Upper lobe of left lung (tissue), 6 donors: ENCODE data around the gene GRIK1. TPM values are rescaled to one million over a fixed set of nuclear protein-coding genes. Genes with fewer than 3 reads are reported as not detected.

ENCODE experiments used
- ATAC-seq, 2 donors: fragments of 200-7000 bp; cut with Tn5 transposase; one replicate each; pipeline ENCODE4 v1.9.1; 2022; ENCODE audit warnings: mild to moderate bottlenecking in 2 of 2, moderate library complexity in 2 of 2; ENCODE audit not compliant: low FRiP score in 2 of 2
- DNase-seq, 2 donors: peaks; one replicate each; pipeline ENCODE4 v3.0.0-alpha.2; 2019 to 2020
- H3K27ac ChIP-seq, 4 donors: fragments of 200-600 bp; sonication (generic); one replicate each; pipeline ENCODE4 v1.5.1; 2016 to 2019
- H3K27me3 ChIP-seq, 4 donors: fragments of 200-600 bp; sonication (generic); one replicate each; pipeline ENCODE4 v1.5.1; 2017 to 2019
- H3K36me3 ChIP-seq, 4 donors: fragments of 200-600 bp; sonication (generic); one replicate each; pipeline ENCODE4 v1.5.1; 2016 to 2019
- H3K4me1 ChIP-seq, 4 donors: fragments of 200-600 bp; sonication (generic); one replicate each; pipeline ENCODE4 v1.5.1; 2018 to 2019
- H3K4me3 ChIP-seq, 4 donors: fragments of 200-600 bp; sonication (generic); one replicate each; pipeline ENCODE4 v1.5.1; 2017 to 2019; ENCODE audit warnings: mild to moderate bottlenecking in 2 of 4, moderate library complexity in 1 of 4
- H3K9me3 ChIP-seq, 4 donors: fragments of 200-600 bp; sonication (generic); one replicate each; pipeline ENCODE4 v1.5.1; 2018 to 2019
- EP300 ChIP-seq, 4 donors: sonication (generic); formaldehyde crosslinking; IDR thresholded peaks; one replicate each; pipeline ENCODE4 v1.5.1; 2017; ENCODE audit warnings: antibody characterized with exemption in 4 of 4, control low read depth in 2 of 4
- POLR2A ChIP-seq, 4 donors: fragments of 450-650 bp; IDR thresholded peaks; one replicate each; pipeline ENCODE4 v1.5.1; 2016 to 2017; ENCODE audit warnings: antibody characterized with exemption in 4 of 4, mild to moderate bottlenecking in 2 of 4
- POLR2AphosphoS5 ChIP-seq, 2 donors: sonication (generic); formaldehyde crosslinking; IDR thresholded peaks; one replicate each; pipeline ENCODE4 v1.5.1; 2017; ENCODE audit warnings: antibody characterized with exemption in 2 of 2
- WGBS, 2 donors: methylation state at CpG; one replicate each; pipeline ENCODE4 v1.1.5; 2017 to 2018; 5-methylcytosine and 5-hydroxymethylcytosine counted together
- total RNA-seq, 6 donors: library from RNA; depleted of rRNA in 4 of 6; stranded (reverse); fragments of >200 nt in 4 of 6; gene quantifications; one replicate each; pipeline versions ENCODE4 v1.1.0 to v1.2.1, GENCODE V29; 2016 to 2021
- TF ChIP-seq, protein P1 (sequence below), 6 experiments: fragments of 450-650 bp in 4 of 6; fragments of 200-600 bp in 2 of 6; sonication (generic) in 2 of 6; IDR thresholded peaks; one replicate each; pipeline ENCODE4 v1.5.1; 2016 to 2019; ENCODE audit warnings: antibody characterized with exemption in 6 of 6
- donor health status: DM: no; HTN: no; CAD: no; lungs with moderate emphysema.
- donor health status: DM: no; HTN: yes; CAD: no; lungs with severe emphysema.

GRIK1 gene
- total RNA-seq, 6 donors from 2014 or later: 0.15 TPM; not detected in 5

DNA sequence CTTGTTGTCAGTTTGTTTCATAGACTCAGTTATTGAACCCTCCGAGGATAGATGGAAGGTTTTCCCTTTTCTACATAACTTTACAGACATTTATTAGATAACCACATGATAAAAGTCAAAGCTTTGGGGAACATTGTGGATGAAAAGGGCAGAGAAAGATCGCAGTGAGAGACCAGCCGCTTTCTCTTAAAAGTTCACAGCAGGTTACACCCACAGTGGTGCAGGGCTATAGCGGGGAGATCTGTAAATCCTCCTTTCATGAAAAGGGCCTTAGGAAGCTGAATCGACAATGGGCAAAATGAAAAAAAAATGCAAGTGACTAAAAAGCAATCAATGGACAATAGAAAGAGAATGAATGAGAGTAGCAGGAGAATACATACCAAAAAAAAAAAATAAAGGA is 218.6 kb downstream of the GRIK1 start:
- no peaks in the 10 kb centered on the region for H3K27me3 ChIP-seq
- no peak overlapping the region for H3K27ac ChIP-seq
- DNase-seq (no peak), ATAC-seq (no peak)
- 80 to 85% methylated on average over 5 of the region's 5 CpGs for WGBS, 2 donors
- no peaks in the 10 kb centered on the region for H3K36me3 ChIP-seq
- TF ChIP-seq POLR2AphosphoS5 (IDR thresholded peaks at IDR 0.05): no peak
- TF ChIP-seq, protein P1, sequence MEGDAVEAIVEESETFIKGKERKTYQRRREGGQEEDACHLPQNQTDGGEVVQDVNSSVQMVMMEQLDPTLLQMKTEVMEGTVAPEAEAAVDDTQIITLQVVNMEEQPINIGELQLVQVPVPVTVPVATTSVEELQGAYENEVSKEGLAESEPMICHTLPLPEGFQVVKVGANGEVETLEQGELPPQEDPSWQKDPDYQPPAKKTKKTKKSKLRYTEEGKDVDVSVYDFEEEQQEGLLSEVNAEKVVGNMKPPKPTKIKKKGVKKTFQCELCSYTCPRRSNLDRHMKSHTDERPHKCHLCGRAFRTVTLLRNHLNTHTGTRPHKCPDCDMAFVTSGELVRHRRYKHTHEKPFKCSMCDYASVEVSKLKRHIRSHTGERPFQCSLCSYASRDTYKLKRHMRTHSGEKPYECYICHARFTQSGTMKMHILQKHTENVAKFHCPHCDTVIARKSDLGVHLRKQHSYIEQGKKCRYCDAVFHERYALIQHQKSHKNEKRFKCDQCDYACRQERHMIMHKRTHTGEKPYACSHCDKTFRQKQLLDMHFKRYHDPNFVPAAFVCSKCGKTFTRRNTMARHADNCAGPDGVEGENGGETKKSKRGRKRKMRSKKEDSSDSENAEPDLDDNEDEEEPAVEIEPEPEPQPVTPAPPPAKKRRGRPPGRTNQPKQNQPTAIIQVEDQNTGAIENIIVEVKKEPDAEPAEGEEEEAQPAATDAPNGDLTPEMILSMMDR (IDR thresholded peaks at IDR 0.05): no peak
- H3K9me3 ChIP-seq: peaks cover 0 to 4% (median 2%) of the 10 kb centered on the region in 4 donors
- H3K4me1 ChIP-seq: no peaks in the 10 kb centered on the region
- no peak overlapping the region for H3K4me3 ChIP-seq

DNA sequence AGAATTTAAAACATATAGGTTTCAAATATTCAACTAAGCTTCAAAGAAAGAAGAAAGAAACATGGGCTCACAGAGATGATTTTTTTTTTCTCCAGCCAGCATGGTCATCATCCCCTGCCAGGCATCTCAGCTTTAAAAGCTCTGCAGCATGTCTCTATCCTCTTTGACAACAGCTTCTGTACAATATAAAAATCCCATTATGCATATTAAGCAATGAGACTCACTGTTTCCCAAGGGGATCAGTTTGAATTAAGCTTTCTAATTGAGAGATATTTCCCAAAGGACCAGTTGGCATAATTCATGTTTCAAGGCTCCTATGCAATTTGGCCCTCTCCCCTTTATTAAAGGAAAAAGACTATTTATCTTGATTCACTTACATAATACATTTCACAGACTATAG is 220.3 kb downstream of the GRIK1 start:
- no peak overlapping the region for H3K27ac ChIP-seq
- DNase-seq (no peak), ATAC-seq (no peak)
- H3K4me3 ChIP-seq: no peak overlapping the region
- no peaks in the 10 kb centered on the region for H3K4me1 ChIP-seq
- peaks cover 0 to 4% (median 2%) of the 10 kb centered on the region in 4 donors for H3K9me3 ChIP-seq
- TF ChIP-seq, protein P1 (IDR thresholded peaks at IDR 0.05): no peak
- TF ChIP-seq POLR2A (IDR thresholded peaks at IDR 0.05): no peak
- TF ChIP-seq EP300 (IDR thresholded peaks at IDR 0.05): no peak
- no peak for TF ChIP-seq POLR2AphosphoS5 (IDR thresholded peaks at IDR 0.05)
- H3K27me3 ChIP-seq: no peaks in the 10 kb centered on the region
- H3K36me3 ChIP-seq: no peaks in the 10 kb centered on the region

DNA sequence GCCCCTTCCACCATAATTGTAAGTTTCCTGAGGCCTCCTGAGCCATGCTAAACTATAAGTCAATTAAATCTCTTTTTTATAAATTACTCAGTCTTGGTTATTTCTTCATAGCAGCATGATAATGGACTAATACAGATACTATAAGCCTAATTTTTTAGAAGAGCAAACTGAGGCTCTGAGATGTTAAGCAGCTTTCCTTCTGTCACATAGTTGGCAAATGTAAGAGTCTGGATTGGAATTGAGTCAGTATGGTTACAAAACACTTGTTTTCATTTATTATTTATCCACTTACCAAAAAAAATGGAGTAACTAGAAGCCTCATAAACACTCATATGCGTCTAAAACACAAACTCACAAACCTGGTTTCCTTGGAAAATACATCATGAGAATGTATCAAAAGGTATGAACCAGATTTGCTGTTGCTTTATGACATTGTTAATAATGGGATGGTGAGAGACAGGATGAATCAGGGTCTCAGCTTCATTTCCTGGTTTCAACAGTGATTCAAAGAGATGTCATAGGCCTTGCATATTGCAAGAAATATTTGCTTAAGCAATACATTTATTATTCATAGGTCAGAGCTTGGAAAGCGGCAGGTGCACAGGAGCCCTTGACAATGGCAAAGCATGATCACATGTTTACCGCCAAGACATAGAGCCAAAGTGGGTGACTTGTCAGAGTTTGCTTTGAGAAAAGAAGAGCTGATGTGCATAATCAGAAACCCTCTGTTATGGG is 221.5 kb downstream of the GRIK1 start:
- no peak for DNase-seq
- no peaks in the 10 kb centered on the region for H3K4me1 ChIP-seq
- H3K27me3 ChIP-seq: no peaks in the 10 kb centered on the region
- WGBS, 2 donors: 89 to 90% methylated on average over 3 of the region's 3 CpGs
- peaks cover 0 to 4% (median 2%) of the 10 kb centered on the region in 4 donors for H3K9me3 ChIP-seq
- H3K36me3 ChIP-seq: no peaks in the 10 kb centered on the region
- TF ChIP-seq POLR2AphosphoS5 (IDR thresholded peaks at IDR 0.05) (no peak), POLR2A (IDR thresholded peaks at IDR 0.05) (no peak), EP300 (IDR thresholded peaks at IDR 0.05) (no peak)
- TF ChIP-seq, protein P1 (IDR thresholded peaks at IDR 0.05): no peak
- H3K27ac ChIP-seq: no peak overlapping the region
- ATAC-seq: no peak
- no peak overlapping the region for H3K4me3 ChIP-seq

DNA sequence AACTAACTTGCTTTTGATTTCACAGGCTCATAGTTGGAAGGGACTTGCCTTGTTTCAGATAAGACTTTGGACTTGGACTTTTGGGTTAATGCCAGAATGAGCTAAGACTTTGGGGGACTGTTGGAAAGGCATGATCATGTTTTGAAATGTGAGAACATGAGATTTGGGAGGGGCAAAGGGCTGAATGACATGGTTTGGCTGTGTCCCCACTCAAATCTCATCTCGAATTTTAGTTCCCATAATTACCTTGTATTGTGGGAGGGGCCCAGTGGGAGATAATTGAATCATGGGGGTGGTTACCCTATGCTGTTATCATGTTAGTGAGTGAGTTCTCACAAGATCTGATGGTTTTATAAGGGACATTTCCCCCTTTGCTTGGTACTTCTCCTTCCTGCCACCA is 222.1 kb downstream of the GRIK1 start:
- H3K27ac ChIP-seq: no peak overlapping the region
- DNase-seq (no peak), ATAC-seq (no peak)
- no peaks in the 10 kb centered on the region for H3K27me3 ChIP-seq
- H3K9me3 ChIP-seq: peaks cover 0 to 4% (median 2%) of the 10 kb centered on the region in 4 donors
- 55 to 85% methylated on average over 1 of the region's 1 CpG for WGBS, 2 donors
- TF ChIP-seq POLR2AphosphoS5 (IDR thresholded peaks at IDR 0.05) (no peak), POLR2A (IDR thresholded peaks at IDR 0.05) (no peak), EP300 (IDR thresholded peaks at IDR 0.05) (no peak)
- TF ChIP-seq, protein P1 (IDR thresholded peaks at IDR 0.05): no peak
- H3K36me3 ChIP-seq: no peaks in the 10 kb centered on the region
- H3K4me1 ChIP-seq: no peaks in the 10 kb centered on the region
- H3K4me3 ChIP-seq: no peak overlapping the region

DNA sequence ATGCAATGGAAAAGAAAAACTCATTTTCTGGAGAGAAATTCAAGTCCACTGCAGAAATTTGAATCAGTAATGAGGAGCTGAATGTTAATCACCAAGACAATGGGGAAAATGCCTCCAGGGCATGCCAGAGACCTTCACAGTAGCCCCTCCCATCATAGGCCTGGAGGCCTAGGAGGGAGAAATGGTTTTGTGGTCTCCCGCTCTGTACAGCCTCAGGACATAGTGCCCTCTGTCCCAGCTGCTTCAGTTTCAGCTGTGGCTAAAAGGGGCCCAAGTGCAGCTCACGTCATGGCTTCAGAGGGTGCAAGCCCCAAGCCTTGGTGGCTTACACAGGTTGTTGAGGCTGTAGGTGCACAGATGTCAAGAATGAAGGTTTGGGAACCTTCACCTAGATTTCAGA is 223.0 kb downstream of the GRIK1 start:
- TF ChIP-seq, protein P1 (IDR thresholded peaks at IDR 0.05): no peak
- TF ChIP-seq POLR2A (IDR thresholded peaks at IDR 0.05) (no peak), POLR2AphosphoS5 (IDR thresholded peaks at IDR 0.05) (no peak), EP300 (IDR thresholded peaks at IDR 0.05) (no peak)
- ATAC-seq (no peak), DNase-seq (no peak)
- Histone ChIP-seq H3K9me3 (peaks cover 0 to 4% (median 2%) of the 10 kb centered on the region in 4 donors), H3K36me3 (no peaks in the 10 kb centered on the region), H3K4me3 (no peak overlapping the region), H3K27me3 (no peaks in the 10 kb centered on the region), H3K4me1 (no peaks in the 10 kb centered on the region), H3K27ac (no peak overlapping the region)
- 89 to 94% methylated on average over 2 of the region's 2 CpGs for WGBS, 2 donors
